Measurements from ENCODE around the gene MME. TPM values are rescaled to one million over a fixed set of nuclear protein-coding genes. Genes with fewer than 3 reads are reported as not detected.
"Not testable (repeated sequence)": the region's sequence is repeated elsewhere in the genome, so short reads cannot be mapped to it uniquely, and the experiment has no call there.

MME gene
- total RNA-seq, 1 experiment from 2014 or later = not detected

DNA sequence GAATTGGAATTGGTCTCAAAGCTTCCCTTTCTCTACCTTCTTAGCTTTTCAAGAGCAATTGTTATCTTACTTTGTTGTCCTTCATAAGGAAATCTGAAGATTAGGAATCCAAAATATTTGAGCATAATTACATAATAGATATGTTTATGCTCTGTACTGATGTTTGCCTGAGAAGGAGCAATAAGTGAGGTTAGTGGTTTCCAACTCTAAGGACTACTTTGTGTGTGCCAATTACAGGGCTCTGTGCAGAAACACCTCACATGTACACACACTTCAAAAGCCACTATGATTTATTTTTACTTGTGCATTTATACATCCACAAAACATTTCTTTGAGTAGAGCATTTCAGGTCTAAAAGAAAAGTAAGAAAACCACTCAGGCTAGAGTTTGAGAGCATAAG lies 49.9 kb downstream of the MME start:
- intact Hi-C loops (cut with micrococcal nuclease; ENCODE audit: unreplicated experiment) = no loop called here
- ChIA-PET POLR2A (ENCODE audit: low non-redundant PET) (no interaction called here), CTCF (no interaction called here)

DNA sequence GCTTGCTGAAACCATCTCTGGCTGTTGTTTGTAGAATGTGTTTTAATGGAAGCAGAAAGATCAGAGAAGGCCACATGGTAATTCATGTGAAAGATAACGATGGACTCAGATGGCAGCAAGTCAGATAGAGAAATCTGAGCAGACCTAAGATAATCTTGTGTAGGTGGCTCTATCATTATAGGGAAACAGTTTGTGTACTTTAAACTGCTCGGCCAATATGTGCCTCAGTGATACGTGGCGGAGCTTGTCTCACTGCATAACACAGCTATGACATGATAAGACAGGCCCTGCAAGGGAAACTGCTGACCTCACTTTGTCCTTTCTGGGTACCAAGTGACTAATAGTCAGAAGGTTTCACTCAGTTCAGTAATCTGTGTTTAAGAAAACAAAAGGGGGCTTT lies 51.0 kb downstream of the MME start:
- no peak overlapping the region for H3K27ac ChIP-seq (ENCODE audit: low read depth, low read length, poor library complexity, severe bottlenecking)
- intact Hi-C loops (cut with micrococcal nuclease; ENCODE audit: unreplicated experiment) = no loop called here
- H3K4me1 ChIP-seq (ENCODE audit: insufficient read depth, low read length, poor library complexity, severe bottlenecking) = no peaks in the 10 kb centered on the region
- POLR2A ChIA-PET (ENCODE audit: low non-redundant PET) = no interaction called here
- TF ChIP-seq EZH2 (IDR thresholded peaks at IDR 0.05; ENCODE audit: borderline replicate concordance, low read depth, low read length, poor library complexity, severe bottlenecking) = no peak
- no peaks in the 10 kb centered on the region for H3K27me3 ChIP-seq (replicated peaks; ENCODE audit: insufficient read depth, low read depth, low read length, poor library complexity)
- BruUV-seq (replicated peaks) = no TSS peak
- DNase-seq (ENCODE audit: low spot score) = no peak
- H3K9me3 ChIP-seq (ENCODE audit: low read depth, low read length, poor library complexity, severe bottlenecking) = no peaks in the 10 kb centered on the region
- no peak overlapping the region for H3K4me3 ChIP-seq (ENCODE audit: low read depth, low read length, poor library complexity, severe bottlenecking)
- CTCF ChIA-PET = no interaction called here
- H3K36me3 ChIP-seq (ENCODE audit: insufficient read depth, low read length, poor library complexity, severe bottlenecking) = no peaks in the 10 kb centered on the region

More for the DNA sequence above, 49.9 kb downstream of the MME start:
- Histone ChIP-seq H3K36me3 (ENCODE audit: insufficient read depth, low read length, poor library complexity, severe bottlenecking) (no peaks in the 10 kb centered on the region), H3K4me1 (ENCODE audit: insufficient read depth, low read length, poor library complexity, severe bottlenecking) (no peaks in the 10 kb centered on the region), H3K4me3 (ENCODE audit: low read depth, low read length, poor library complexity, severe bottlenecking) (no peak overlapping the region), H3K9me3 (ENCODE audit: low read depth, low read length, poor library complexity, severe bottlenecking) (no peaks in the 10 kb centered on the region), H3K27me3 (replicated peaks; ENCODE audit: insufficient read depth, low read depth, low read length, poor library complexity) (no peaks in the 10 kb centered on the region), H3K27ac (ENCODE audit: low read depth, low read length, poor library complexity, severe bottlenecking) (no peak overlapping the region)
- no peak for TF ChIP-seq EZH2 (IDR thresholded peaks at IDR 0.05; ENCODE audit: borderline replicate concordance, low read depth, low read length, poor library complexity, severe bottlenecking)
- TF ChIP-seq, protein P1, sequence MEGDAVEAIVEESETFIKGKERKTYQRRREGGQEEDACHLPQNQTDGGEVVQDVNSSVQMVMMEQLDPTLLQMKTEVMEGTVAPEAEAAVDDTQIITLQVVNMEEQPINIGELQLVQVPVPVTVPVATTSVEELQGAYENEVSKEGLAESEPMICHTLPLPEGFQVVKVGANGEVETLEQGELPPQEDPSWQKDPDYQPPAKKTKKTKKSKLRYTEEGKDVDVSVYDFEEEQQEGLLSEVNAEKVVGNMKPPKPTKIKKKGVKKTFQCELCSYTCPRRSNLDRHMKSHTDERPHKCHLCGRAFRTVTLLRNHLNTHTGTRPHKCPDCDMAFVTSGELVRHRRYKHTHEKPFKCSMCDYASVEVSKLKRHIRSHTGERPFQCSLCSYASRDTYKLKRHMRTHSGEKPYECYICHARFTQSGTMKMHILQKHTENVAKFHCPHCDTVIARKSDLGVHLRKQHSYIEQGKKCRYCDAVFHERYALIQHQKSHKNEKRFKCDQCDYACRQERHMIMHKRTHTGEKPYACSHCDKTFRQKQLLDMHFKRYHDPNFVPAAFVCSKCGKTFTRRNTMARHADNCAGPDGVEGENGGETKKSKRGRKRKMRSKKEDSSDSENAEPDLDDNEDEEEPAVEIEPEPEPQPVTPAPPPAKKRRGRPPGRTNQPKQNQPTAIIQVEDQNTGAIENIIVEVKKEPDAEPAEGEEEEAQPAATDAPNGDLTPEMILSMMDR (conservative IDR thresholded peaks at IDR 0.05; ENCODE audit: low read depth, low read length) = no peak
- no peak for DNase-seq (ENCODE audit: low spot score)
- BruUV-seq (replicated peaks) = no TSS peak

DNA sequence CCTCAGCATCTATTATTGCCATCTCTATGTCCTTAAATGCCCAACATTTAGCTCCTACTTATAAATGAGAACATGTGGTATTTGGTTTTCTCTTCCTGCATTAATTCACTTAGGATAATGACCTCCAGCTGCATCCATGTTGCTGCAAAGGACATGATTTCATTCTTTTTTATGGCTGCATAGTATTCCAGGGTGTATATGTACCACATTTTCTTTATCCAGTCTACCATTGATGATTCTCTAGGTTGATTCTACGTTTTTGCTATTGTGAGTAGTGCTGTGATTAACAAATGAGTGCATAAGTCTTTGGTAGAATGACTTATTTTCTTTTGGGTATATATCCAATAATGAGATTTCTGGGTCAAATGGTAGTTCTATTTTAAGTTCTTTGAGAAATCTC lies 54.2 kb downstream of the MME start:
- intact Hi-C loops (cut with micrococcal nuclease; ENCODE audit: unreplicated experiment); BruUV-seq (replicated peaks); DNase-seq (ENCODE audit: low spot score); H3K27ac ChIP-seq (ENCODE audit: low read depth, low read length, poor library complexity, severe bottlenecking); H3K4me3 ChIP-seq (ENCODE audit: low read depth, low read length, poor library complexity, severe bottlenecking); POLR2A ChIA-PET (ENCODE audit: low non-redundant PET); H3K9me3 ChIP-seq (ENCODE audit: low read depth, low read length, poor library complexity, severe bottlenecking); H3K36me3 ChIP-seq (ENCODE audit: insufficient read depth, low read length, poor library complexity, severe bottlenecking); H3K4me1 ChIP-seq (ENCODE audit: insufficient read depth, low read length, poor library complexity, severe bottlenecking); CTCF ChIA-PET; H3K27me3 ChIP-seq (replicated peaks; ENCODE audit: insufficient read depth, low read depth, low read length, poor library complexity): not testable (repeated sequence)

DNA sequence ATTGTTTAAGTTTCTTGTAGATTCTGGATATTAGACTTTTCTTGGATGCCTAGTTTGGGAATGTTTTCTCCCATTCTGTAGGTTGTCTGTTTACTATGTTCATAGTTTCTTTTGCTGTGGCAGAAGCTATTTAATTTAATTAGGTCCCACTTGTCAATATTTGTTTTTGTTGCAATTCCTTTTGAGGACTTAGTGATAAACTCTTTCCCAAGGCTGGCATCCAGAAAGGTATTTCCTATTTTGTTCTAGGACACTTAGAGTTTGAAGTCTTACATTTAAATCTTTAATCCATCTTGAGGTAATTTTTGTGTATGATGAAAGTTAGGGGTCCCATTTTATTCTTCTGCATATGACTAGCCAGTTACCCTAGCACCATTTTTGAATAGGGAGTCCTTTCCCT lies 54.9 kb downstream of the MME start:
- Histone ChIP-seq H3K4me3 (ENCODE audit: low read depth, low read length, poor library complexity, severe bottlenecking) (no peak overlapping the region), H3K9me3 (ENCODE audit: low read depth, low read length, poor library complexity, severe bottlenecking) (no peaks in the 10 kb centered on the region), H3K36me3 (ENCODE audit: insufficient read depth, low read length, poor library complexity, severe bottlenecking) (no peaks in the 10 kb centered on the region), H3K4me1 (ENCODE audit: insufficient read depth, low read length, poor library complexity, severe bottlenecking) (no peaks in the 10 kb centered on the region), H3K27me3 (replicated peaks; ENCODE audit: insufficient read depth, low read depth, low read length, poor library complexity) (no peaks in the 10 kb centered on the region), H3K27ac (ENCODE audit: low read depth, low read length, poor library complexity, severe bottlenecking) (no peak overlapping the region)
- no TSS peak for BruUV-seq (replicated peaks)
- TF ChIP-seq, protein P1 (conservative IDR thresholded peaks at IDR 0.05; ENCODE audit: low read depth, low read length) = no peak
- no peak for TF ChIP-seq EZH2 (IDR thresholded peaks at IDR 0.05; ENCODE audit: borderline replicate concordance, low read depth, low read length, poor library complexity, severe bottlenecking)
- intact Hi-C loops (cut with micrococcal nuclease; ENCODE audit: unreplicated experiment) = no loop called here
- no peak for DNase-seq (ENCODE audit: low spot score)
- CTCF ChIA-PET = no interaction called here
- POLR2A ChIA-PET (ENCODE audit: low non-redundant PET) = no interaction called here
